Esophagus squamous epithelium (tissue), 4 donors: ENCODE results near the gene EID3.

Source experiments
- CTCF ChIP-seq, 6 experiments: fragments of 450-650 bp in 4 of 6; fragments of 200-600 bp in 2 of 6; sonication (generic) in 2 of 6; IDR thresholded peaks; one replicate each; pipeline ENCODE4 v1.5.1; 2016 to 2019; ENCODE audit warnings: antibody characterized with exemption in 6 of 6, mild to moderate bottlenecking in 4 of 6, moderate library complexity in 4 of 6
- POLR2A ChIP-seq, 4 donors: fragments of 450-650 bp; IDR thresholded peaks; one replicate each; pipeline ENCODE4 v1.6.1; 2017; ENCODE audit warnings: antibody characterized with exemption in 4 of 4, mild to moderate bottlenecking in 4 of 4, moderate library complexity in 3 of 4

DNA sequence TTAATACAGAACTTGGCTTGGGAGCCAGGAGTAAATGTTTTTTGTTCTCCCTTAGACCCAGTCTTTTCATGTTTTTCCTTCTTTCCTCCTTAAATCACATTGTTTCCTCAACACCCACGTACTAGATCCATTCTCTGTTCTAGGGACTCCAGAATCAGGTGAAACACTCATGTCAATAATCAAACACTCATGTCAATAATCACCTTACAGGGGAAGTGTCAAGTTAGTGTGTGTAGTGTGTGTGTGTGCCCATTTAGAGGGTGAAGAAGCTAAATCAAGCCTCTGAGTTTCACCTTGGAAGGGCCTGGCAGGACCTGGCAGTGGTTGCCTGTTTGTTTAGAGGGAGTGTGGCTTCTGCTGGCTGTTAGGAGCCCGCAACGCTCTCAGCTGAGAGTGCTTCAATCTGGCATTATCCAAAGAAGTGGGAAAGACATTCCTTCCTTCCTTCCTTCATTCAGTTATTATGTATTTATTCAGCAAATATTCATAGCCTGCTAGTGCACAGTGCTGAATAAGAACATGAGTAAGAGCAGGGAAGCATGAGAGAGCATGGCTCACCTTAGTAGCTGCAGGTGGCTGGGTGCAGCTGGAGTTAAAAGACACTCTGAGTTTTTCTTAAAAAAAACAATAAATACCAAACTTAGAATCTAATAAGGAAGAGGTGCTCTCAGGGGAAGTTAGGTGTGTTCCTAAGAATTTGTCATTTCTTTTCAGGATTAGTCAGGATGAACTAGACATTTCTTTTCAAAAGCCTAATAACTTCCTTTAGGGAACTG, 17.6 kb upstream of the EID3 start:
- TF ChIP-seq CTCF (IDR thresholded peaks at IDR 0.05) (no peak), POLR2A (IDR thresholded peaks at IDR 0.05) (no peak)
